Measurements from ENCODE around the gene RC3H2.
"Not testable (repeated sequence)": the region's sequence is repeated elsewhere in the genome, so short reads cannot be mapped to it uniquely, and the experiment has no call there.

DNA sequence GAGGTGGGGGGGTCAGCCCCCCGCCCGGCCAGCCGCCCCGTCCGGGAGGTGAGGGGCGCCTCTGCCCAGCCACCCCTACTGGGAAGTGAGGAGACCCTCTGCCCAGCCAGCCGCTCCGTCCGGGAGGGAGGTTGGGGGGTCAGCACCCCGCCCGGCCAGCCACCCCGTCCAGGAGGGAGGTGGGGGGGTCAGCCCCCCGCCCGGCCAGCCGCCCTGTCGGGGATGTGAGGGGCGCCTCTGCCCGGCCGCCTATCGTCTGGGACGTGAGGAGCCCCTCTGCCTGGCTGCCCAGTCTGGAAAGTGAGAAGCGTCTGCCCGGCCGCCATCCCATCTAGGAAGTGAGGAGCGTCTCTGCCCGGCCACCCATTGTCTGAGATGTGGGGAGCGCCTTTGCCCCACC, 37.9 kb downstream of the RC3H2 start:
- TF ChIP-seq POLR2A, POLR2AphosphoS5 (IDR thresholded peaks at IDR 0.05): not testable (repeated sequence)
- TF ChIP-seq, protein P1, sequence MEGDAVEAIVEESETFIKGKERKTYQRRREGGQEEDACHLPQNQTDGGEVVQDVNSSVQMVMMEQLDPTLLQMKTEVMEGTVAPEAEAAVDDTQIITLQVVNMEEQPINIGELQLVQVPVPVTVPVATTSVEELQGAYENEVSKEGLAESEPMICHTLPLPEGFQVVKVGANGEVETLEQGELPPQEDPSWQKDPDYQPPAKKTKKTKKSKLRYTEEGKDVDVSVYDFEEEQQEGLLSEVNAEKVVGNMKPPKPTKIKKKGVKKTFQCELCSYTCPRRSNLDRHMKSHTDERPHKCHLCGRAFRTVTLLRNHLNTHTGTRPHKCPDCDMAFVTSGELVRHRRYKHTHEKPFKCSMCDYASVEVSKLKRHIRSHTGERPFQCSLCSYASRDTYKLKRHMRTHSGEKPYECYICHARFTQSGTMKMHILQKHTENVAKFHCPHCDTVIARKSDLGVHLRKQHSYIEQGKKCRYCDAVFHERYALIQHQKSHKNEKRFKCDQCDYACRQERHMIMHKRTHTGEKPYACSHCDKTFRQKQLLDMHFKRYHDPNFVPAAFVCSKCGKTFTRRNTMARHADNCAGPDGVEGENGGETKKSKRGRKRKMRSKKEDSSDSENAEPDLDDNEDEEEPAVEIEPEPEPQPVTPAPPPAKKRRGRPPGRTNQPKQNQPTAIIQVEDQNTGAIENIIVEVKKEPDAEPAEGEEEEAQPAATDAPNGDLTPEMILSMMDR (IDR thresholded peaks at IDR 0.05): not testable (repeated sequence)

Data from transverse colon (tissue), 4 donors.